GM12891 (cell line): ENCODE measurements around the gene CABCOCO1.
A peak's percentile ranks its signal among the peaks of the same experiment; 100 is the strongest.

Experiments
- DNase-seq: peaks from one replicate; pipeline ENCODE4 v3.0.0; 2011; ENCODE audit warnings: low spot score; ENCODE audit not compliant: insufficient read length
- FAIRE-seq: peaks from 2 replicates; lab custom pipeline; 2011; peaks lifted over from hg19 to GRCh38; lab: Jason Lieb, UNC
- PAX5 ChIP-seq: IDR thresholded peaks from 2 replicates; pipeline ENCODE4 v1.6.1; 2011; ENCODE audit warnings: low read length, moderate library complexity, mild to moderate bottlenecking; ENCODE audit not compliant: insufficient read depth, severe bottlenecking
- POLR2A ChIP-seq: IDR thresholded peaks from 2 replicates; pipeline ENCODE4 v1.6.1; 2011; ENCODE audit warnings: low read depth, low read length, control low read depth
- POLR2AphosphoS5 ChIP-seq: IDR thresholded peaks from 2 replicates; pipeline ENCODE4 v1.6.1; 2011; ENCODE audit warnings: low read depth, low read length, control low read depth
- POU2F2 ChIP-seq: IDR thresholded peaks from 2 replicates; pipeline ENCODE4 v1.6.1; 2011; ENCODE audit warnings: low read depth, mild to moderate bottlenecking, control low read depth, low read length, moderate library complexity
- SPI1 ChIP-seq: IDR thresholded peaks from 2 replicates; pipeline ENCODE4 v1.6.1; 2011; ENCODE audit warnings: low read depth, low read length, control low read depth
- TAF1 ChIP-seq: IDR thresholded peaks from 2 replicates; pipeline ENCODE4 v1.6.1; 2011; ENCODE audit warnings: low read depth, low read length, control low read depth

Gene CABCOCO1

GRCh38 chr10:61779276-61779675, 116.5 kb downstream of the CABCOCO1 start:
- FAIRE-seq (no peak), DNase-seq (no peak)
- TF ChIP-seq PAX5 = no peak
- TF ChIP-seq TAF1 = no peak
- TF ChIP-seq SPI1 = no peak
- TF ChIP-seq POLR2AphosphoS5 = no peak
- no peak for TF ChIP-seq POLR2A
- TF ChIP-seq POU2F2 = no peak

DNA sequence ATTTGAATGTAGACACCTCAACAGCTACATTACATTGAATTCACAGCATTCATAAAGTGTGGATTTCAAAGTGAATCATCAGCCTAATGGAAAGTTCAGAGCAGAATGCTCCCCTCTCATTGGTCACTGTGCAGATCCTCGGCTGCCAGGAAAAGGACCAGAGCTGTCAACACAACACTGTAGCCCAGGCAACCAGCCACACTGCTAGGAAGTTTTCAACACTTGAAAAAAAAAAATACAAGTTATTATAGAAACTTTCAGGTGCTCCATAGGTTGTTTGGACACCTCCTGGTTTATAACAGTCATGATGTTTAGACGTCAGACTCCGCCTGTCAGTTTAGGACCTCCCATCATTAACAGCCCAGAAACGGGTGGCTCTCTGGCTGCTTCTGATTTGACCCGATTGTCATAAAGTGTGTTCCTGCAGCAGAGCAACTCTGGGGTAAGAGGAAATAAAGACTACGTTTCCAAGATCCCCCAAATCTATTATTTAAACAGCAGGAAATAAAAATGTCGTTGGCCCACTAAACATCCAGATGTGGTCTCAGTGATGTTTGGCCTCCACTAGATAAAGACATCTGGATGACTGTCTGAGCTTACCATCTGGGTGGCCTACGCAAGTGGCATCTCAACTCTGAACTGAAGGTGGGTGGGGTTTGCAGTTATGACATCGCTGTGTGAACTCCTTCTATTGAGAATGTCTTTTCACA, 117.4 kb downstream of the CABCOCO1 start:
- DNase-seq (no peak), FAIRE-seq (no peak)
- no peak for TF ChIP-seq POLR2A
- TF ChIP-seq TAF1 = no peak
- TF ChIP-seq SPI1 = no peak
- TF ChIP-seq POLR2AphosphoS5 = no peak
- no peak for TF ChIP-seq POU2F2
- no peak for TF ChIP-seq PAX5

GRCh38 chr10:61780732-61781131, 118.0 kb downstream of the CABCOCO1 start:
- FAIRE-seq (no peak), DNase-seq (no peak)
- TF ChIP-seq TAF1 = no peak
- TF ChIP-seq SPI1 = no peak
- TF ChIP-seq POU2F2 = no peak
- TF ChIP-seq POLR2A = no peak
- TF ChIP-seq PAX5 = no peak
- TF ChIP-seq POLR2AphosphoS5 = no peak

- TF ChIP-seq POU2F2 (no peak), POLR2A (no peak), SPI1 (no peak), TAF1 (no peak), PAX5 (no peak), POLR2AphosphoS5 (no peak)
- no peak for FAIRE-seq
- no peak for DNase-seq
Observed at GRCh38 chr10:61781969-61782403, 119.3 kb downstream of the CABCOCO1 start.

GRCh38 chr10:61784354-61785133, 121.8 kb downstream of the CABCOCO1 start:
- FAIRE-seq (no peak), DNase-seq (no peak)
- TF ChIP-seq POLR2A (no peak), SPI1 (no peak)

GRCh38 chr10:61785473-61786105, 122.9 kb downstream of the CABCOCO1 start:
- DNase-seq = no peak
- no peak for TF ChIP-seq TAF1
- no peak for TF ChIP-seq PAX5
- TF ChIP-seq POU2F2 = no peak
- TF ChIP-seq POLR2A = no peak
- no peak for FAIRE-seq

DNA sequence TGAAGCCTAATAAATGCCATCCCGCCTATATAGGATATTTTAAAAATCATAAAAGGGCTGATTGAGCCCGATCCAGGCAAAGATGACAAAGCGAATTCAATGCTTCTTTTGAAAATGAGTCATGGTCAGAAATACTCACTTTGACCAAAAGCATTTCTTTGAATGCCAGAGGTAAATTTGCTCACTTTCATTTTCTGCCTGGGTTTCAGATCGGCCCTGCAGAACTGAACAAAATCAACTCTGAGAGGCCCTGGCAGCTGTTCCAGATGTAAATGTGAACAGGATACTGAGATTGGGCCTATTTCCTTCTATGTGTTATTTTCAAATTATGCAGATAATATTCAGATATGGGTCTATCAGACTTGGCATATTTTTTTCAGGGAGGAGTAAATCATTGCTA, 124.0 kb downstream of the CABCOCO1 start:
- DNase-seq (peak; percentile 11), FAIRE-seq (peak; percentile 69)
- TF ChIP-seq POU2F2 (no peak), TAF1 (no peak), PAX5 (no peak), SPI1 (no peak), POLR2AphosphoS5 (no peak), POLR2A (no peak)

DNA sequence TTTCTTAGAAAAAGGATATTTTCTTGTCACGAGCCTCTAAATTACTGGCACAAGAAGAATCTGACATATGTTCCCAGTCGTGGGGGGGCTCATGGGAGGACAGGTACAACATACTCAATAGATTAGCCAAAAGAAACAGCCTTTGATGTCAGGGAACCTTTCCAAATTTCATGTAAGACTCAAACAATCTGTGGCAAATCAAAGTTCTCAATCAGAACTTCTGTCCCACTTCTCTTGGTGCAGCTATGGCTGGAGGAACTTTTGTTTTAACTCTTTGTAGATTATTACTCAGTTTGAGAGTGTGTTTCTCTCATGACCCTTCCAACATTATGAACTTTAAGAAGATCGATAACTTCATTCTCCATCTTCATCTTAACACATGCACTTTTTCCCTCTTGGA, 124.4 kb downstream of the CABCOCO1 start:
- DNase-seq (no peak), FAIRE-seq (no peak)
- no peak for TF ChIP-seq POLR2AphosphoS5
- TF ChIP-seq POU2F2 = no peak

GRCh38 chr10:61789031-61789430, 126.3 kb downstream of the CABCOCO1 start:
- FAIRE-seq (no peak), DNase-seq (no peak)
- TF ChIP-seq PAX5 = no peak
- no peak for TF ChIP-seq TAF1
- TF ChIP-seq POLR2AphosphoS5 = no peak
- no peak for TF ChIP-seq SPI1
- no peak for TF ChIP-seq POU2F2
- no peak for TF ChIP-seq POLR2A
